Measurements from ENCODE around the gene CRNN.
A peak's percentile ranks its signal among the peaks of the same experiment; 100 is the strongest.

The CRNN gene

GRCh38 chr1:152436593-152437496 is 22.8 kb upstream of the CRNN start:
- no peak for DNase-seq
- in situ Hi-C loops (cut with HindIII; ENCODE audit: low pct_ligation_motif_present, low pct_unique_long_range_greater_than_20kb, low sequenced_read_pairs): no loop called here

GRCh38 chr1:152427458-152427857 is 13.4 kb upstream of the CRNN start:
- DNase-seq: no peak
- in situ Hi-C loops (cut with HindIII; ENCODE audit: low pct_ligation_motif_present, low pct_unique_long_range_greater_than_20kb, low sequenced_read_pairs): no loop called here

GRCh38 chr1:152426731-152427130 is 12.7 kb upstream of the CRNN start:
- in situ Hi-C loops (cut with HindIII; ENCODE audit: low pct_ligation_motif_present, low pct_unique_long_range_greater_than_20kb, low sequenced_read_pairs): no loop called here
- no peak for DNase-seq

- in situ Hi-C loops (cut with HindIII; ENCODE audit: low pct_ligation_motif_present, low pct_unique_long_range_greater_than_20kb, low sequenced_read_pairs): no loop called here
- DNase-seq: no peak
These were observed 5.9 kb upstream of the CRNN start for GRCh38 chr1:152419917-152420316.

- in situ Hi-C loops (cut with HindIII; ENCODE audit: low pct_ligation_motif_present, low pct_unique_long_range_greater_than_20kb, low sequenced_read_pairs): no loop called here
- DNase-seq: no peak
These were observed 1.6 kb upstream of the CRNN start for GRCh38 chr1:152415454-152416227.

GRCh38 chr1:152412756-152413155 is 1.3 kb downstream of the CRNN start:
- in situ Hi-C loops (cut with HindIII; ENCODE audit: low pct_ligation_motif_present, low pct_unique_long_range_greater_than_20kb, low sequenced_read_pairs): no loop called here
- no peak for DNase-seq

- DNase-seq: no peak
- in situ Hi-C loops (cut with HindIII; ENCODE audit: low pct_ligation_motif_present, low pct_unique_long_range_greater_than_20kb, low sequenced_read_pairs): no loop called here
These were observed 2.9 kb downstream of the CRNN start for GRCh38 chr1:152411134-152411533.

- in situ Hi-C loops (cut with HindIII; ENCODE audit: low pct_ligation_motif_present, low pct_unique_long_range_greater_than_20kb, low sequenced_read_pairs): no loop called here
- peak; percentile 55 for DNase-seq
These were observed 3.5 kb downstream of the CRNN start for GRCh38 chr1:152410599-152410998.

- DNase-seq: no peak
- in situ Hi-C loops (cut with HindIII; ENCODE audit: low pct_ligation_motif_present, low pct_unique_long_range_greater_than_20kb, low sequenced_read_pairs): no loop called here
These were observed 4.0 kb downstream of the CRNN start for GRCh38 chr1:152410028-152410427.

GRCh38 chr1:152408664-152409063 is 5.4 kb downstream of the CRNN start:
- DNase-seq: no peak
- in situ Hi-C loops (cut with HindIII; ENCODE audit: low pct_ligation_motif_present, low pct_unique_long_range_greater_than_20kb, low sequenced_read_pairs): no loop called here

- peak; percentile 48 for DNase-seq
- in situ Hi-C loops (cut with HindIII; ENCODE audit: low pct_ligation_motif_present, low pct_unique_long_range_greater_than_20kb, low sequenced_read_pairs): no loop called here
These were observed 15.0 kb downstream of the CRNN start for GRCh38 chr1:152398812-152399698.

GRCh38 chr1:152397474-152397873 is 16.6 kb downstream of the CRNN start:
- DNase-seq: no peak

GRCh38 chr1:152394151-152394550 is 19.9 kb downstream of the CRNN start:
- in situ Hi-C loops (cut with HindIII; ENCODE audit: low pct_ligation_motif_present, low pct_unique_long_range_greater_than_20kb, low sequenced_read_pairs): no loop called here
- DNase-seq: no peak

More at GRCh38 chr1:152397474-152397873, 16.6 kb downstream of the CRNN start:
- in situ Hi-C loops (cut with HindIII; ENCODE audit: low pct_ligation_motif_present, low pct_unique_long_range_greater_than_20kb, low sequenced_read_pairs): no loop called here

GRCh38 chr1:152392909-152393308 is 21.2 kb downstream of the CRNN start:
- in situ Hi-C loops (cut with HindIII; ENCODE audit: low pct_ligation_motif_present, low pct_unique_long_range_greater_than_20kb, low sequenced_read_pairs): no loop called here
- DNase-seq: no peak

GRCh38 chr1:152388889-152389288 is 25.2 kb downstream of the CRNN start:
- in situ Hi-C loops (cut with HindIII; ENCODE audit: low pct_ligation_motif_present, low pct_unique_long_range_greater_than_20kb, low sequenced_read_pairs): no loop called here

GRCh38 chr1:152386940-152387339 is 27.1 kb downstream of the CRNN start:
- in situ Hi-C loops (cut with HindIII; ENCODE audit: low pct_ligation_motif_present, low pct_unique_long_range_greater_than_20kb, low sequenced_read_pairs): no loop called here
- no peak for DNase-seq

More at GRCh38 chr1:152388889-152389288, 25.2 kb downstream of the CRNN start:
- no peak for DNase-seq

- no peak for DNase-seq
- in situ Hi-C loops (cut with HindIII; ENCODE audit: low pct_ligation_motif_present, low pct_unique_long_range_greater_than_20kb, low sequenced_read_pairs): no loop called here
These were observed 33.1 kb downstream of the CRNN start for GRCh38 chr1:152380932-152381331.

- in situ Hi-C loops (cut with HindIII; ENCODE audit: low pct_ligation_motif_present, low pct_unique_long_range_greater_than_20kb, low sequenced_read_pairs): no loop called here
- no peak for DNase-seq
These were observed 39.6 kb downstream of the CRNN start for GRCh38 chr1:152374451-152374850.

GRCh38 chr1:152372672-152373071 is 41.4 kb downstream of the CRNN start:
- no peak for DNase-seq
- in situ Hi-C loops (cut with HindIII; ENCODE audit: low pct_ligation_motif_present, low pct_unique_long_range_greater_than_20kb, low sequenced_read_pairs): no loop called here

Measured in ACHN (cell line).